NCI-H1930 (cell line): ENCODE measurements around the gene CORO7.

Experiments used
- DNase-seq, 2 experiments: peaks; one replicate each; lab custom pipeline; 2025; lab: John Stamatoyannopoulos, UW

CORO7 gene

GRCh38 chr16:4416200-4417032, at the start of gene CORO7:
TSS of gene CORO7 (minus strand) at chr16:4416596. CDS start at chr16:4416518, 78 bp downstream.
- peak; percentile 89 to 92 for DNase-seq

- no peak for DNase-seq
Measured at GRCh38 chr16:4463522-4464163, 47.2 kb upstream of the CORO7 start.

- DNase-seq: peak in 1 of 2 experiments; percentile 49
Measured at GRCh38 chr16:4461250-4462085, 45.1 kb upstream of the CORO7 start.

- no peak for DNase-seq
Measured at GRCh38 chr16:4460936-4461249, 44.5 kb upstream of the CORO7 start.

GRCh38 chr16:4455951-4456350, 39.6 kb upstream of the CORO7 start:
- DNase-seq: no peak

- no peak for DNase-seq
Measured at GRCh38 chr16:4455081-4455480, 38.7 kb upstream of the CORO7 start.

- no peak for DNase-seq
Measured at GRCh38 chr16:4454623-4455022, 38.2 kb upstream of the CORO7 start.

- no peak for DNase-seq
Measured at GRCh38 chr16:4452674-4453073, 36.3 kb upstream of the CORO7 start.

- DNase-seq: peak in 1 of 2 experiments; percentile 66
Measured at GRCh38 chr16:4450931-4451519, 34.6 kb upstream of the CORO7 start.

- DNase-seq: no peak
Measured at GRCh38 chr16:4450430-4450829, 34.0 kb upstream of the CORO7 start.

GRCh38 chr16:4443986-4444385, 27.6 kb upstream of the CORO7 start:
- no peak for DNase-seq

- no peak for DNase-seq
Measured at GRCh38 chr16:4443271-4443670, 26.9 kb upstream of the CORO7 start.

GRCh38 chr16:4442371-4442770, 26.0 kb upstream of the CORO7 start:
- no peak for DNase-seq

GRCh38 chr16:4437366-4437765, 21.0 kb upstream of the CORO7 start:
- no peak for DNase-seq

GRCh38 chr16:4435337-4436067, 19.1 kb upstream of the CORO7 start:
- DNase-seq: no peak

- DNase-seq: no peak
Measured at GRCh38 chr16:4433914-4434787, 17.8 kb upstream of the CORO7 start.

- DNase-seq: no peak
Measured at GRCh38 chr16:4433228-4433627, 16.8 kb upstream of the CORO7 start.

GRCh38 chr16:4431023-4431422, 14.6 kb upstream of the CORO7 start:
- no peak for DNase-seq

- DNase-seq: no peak
Measured at GRCh38 chr16:4428500-4428899, 12.1 kb upstream of the CORO7 start.

- DNase-seq: no peak
Measured at GRCh38 chr16:4426722-4427372, 10.5 kb upstream of the CORO7 start.
